BLaER1 treated with 17β-estradiol and CSF1 and Interleukin-3, amounts not matched to agents 10 nM and 100 nM (cell line): ENCODE results near the gene PLA2G2D.

Experiments used
- H3K27ac ChIP-seq, 11 experiments: shearing (Covaris generic); formaldehyde crosslinking; 2 replicates each; pipeline ENCODE4 v1.8.1; 2022
- H3K27me3 ChIP-seq, 11 experiments: shearing (Covaris generic); formaldehyde crosslinking; 2 replicates each; pipeline ENCODE4 v1.8.1; 2022
- H3K36me3 ChIP-seq, 11 experiments: shearing (Covaris generic); formaldehyde crosslinking; 2 replicates each; pipeline ENCODE4 v1.8.1; 2022
- H3K4me1 ChIP-seq, 10 experiments: shearing (Covaris generic); formaldehyde crosslinking; 2 replicates each; pipeline ENCODE4 v1.8.1; 2022
- H3K4me2 ChIP-seq, 11 experiments: shearing (Covaris generic); formaldehyde crosslinking; 2 replicates each; pipeline ENCODE4 v1.8.1; 2022
- H3K4me3 ChIP-seq, 10 experiments: shearing (Covaris generic); formaldehyde crosslinking; 2 replicates each; pipeline ENCODE4 v1.8.1; 2022
- H3K9ac ChIP-seq, 11 experiments: shearing (Covaris generic); formaldehyde crosslinking; 2 replicates each; pipeline ENCODE4 v1.8.1; 2022
- H3K9me3 ChIP-seq, 11 experiments: shearing (Covaris generic); formaldehyde crosslinking; replicated peaks in 1 of 11; 2 replicates each; pipeline ENCODE4 v1.8.1; 2022
- H4K20me1 ChIP-seq, 11 experiments: shearing (Covaris generic); formaldehyde crosslinking; 2 replicates each; pipeline ENCODE4 v1.8.1; 2022
- Cebpa-rat ChIP-seq, 11 experiments: shearing (Covaris generic); IDR thresholded peaks; 2 replicates each; pipeline ENCODE4 v1.8.1; 2022

The PLA2G2D gene

DNA sequence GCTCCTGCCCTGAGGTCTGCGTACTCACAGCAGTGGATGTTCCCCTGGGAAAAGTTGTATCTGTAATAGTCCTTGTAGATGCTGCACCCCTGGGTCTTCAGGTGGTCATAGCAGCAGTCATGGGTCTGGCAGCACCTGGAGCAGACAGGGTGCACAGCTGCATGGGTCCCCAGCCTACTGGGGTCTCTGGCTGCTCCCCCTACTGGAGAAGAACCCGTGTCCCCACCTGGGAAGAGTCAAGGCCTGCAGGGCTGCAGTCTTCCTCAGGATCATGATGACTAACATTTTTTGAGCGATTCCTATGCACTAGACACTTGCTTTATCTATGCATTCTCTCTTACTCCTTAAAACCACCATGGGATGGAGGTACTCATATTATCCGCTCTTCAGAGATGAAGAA is 3.9 kb downstream of the PLA2G2D start:
- H3K27ac ChIP-seq = no peak overlapping the region
- no peaks in the 10 kb centered on the region for H4K20me1 ChIP-seq
- TF ChIP-seq Cebpa-rat (IDR thresholded peaks at IDR 0.05) = no peak
- H3K9me3 ChIP-seq = no peaks in the 10 kb centered on the region
- no peaks in the 10 kb centered on the region for H3K36me3 ChIP-seq
- H3K4me2 ChIP-seq = no peak overlapping the region
- no peaks in the 10 kb centered on the region for H3K27me3 ChIP-seq
- H3K4me1 ChIP-seq = peaks cover 10 to 21% (median 15%) of the 10 kb centered on the region in 10 experiments
- H3K4me3 ChIP-seq = no peak overlapping the region
- no peak overlapping the region for H3K9ac ChIP-seq

DNA sequence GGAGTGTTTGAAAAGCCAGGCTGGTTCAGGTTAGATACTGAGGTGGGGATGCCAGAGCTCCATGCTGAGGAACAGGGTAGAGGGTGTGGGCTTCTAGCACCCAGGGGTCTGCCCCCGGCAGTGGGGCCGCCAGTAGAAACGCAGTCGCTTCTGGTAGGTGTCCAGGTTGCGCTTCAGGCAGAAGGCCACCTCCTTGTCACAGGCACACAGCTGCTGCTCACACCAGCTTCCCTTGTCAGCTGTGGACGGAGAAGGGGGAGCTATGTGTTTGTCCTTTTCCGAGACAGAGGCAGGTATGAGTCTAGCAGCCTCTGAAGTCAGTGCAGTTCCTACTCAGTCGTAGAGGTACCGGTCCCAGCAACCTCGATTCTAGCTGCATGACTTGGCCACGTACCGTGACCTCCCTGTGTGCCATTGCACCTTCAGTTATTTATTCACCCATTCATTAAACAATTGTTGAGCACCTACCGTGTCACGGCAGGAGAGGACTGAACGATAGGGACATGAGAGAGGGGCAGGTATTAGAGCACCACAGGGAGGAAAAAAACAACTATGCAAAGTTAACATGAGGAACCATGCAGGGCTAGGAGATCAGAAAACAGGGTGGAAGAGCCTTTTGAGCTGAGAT is 5.2 kb downstream of the PLA2G2D start:
- Histone ChIP-seq H3K4me2 (no peak overlapping the region), H4K20me1 (no peaks in the 10 kb centered on the region), H3K36me3 (no peaks in the 10 kb centered on the region), H3K27me3 (no peaks in the 10 kb centered on the region), H3K27ac (no peak overlapping the region), H3K9ac (no peak overlapping the region), H3K4me1 (peaks cover 2 to 11% (median 7%) of the 10 kb centered on the region in 10 experiments), H3K4me3 (no peak overlapping the region), H3K9me3 (no peaks in the 10 kb centered on the region)
- TF ChIP-seq Cebpa-rat (IDR thresholded peaks at IDR 0.05) = no peak

DNA sequence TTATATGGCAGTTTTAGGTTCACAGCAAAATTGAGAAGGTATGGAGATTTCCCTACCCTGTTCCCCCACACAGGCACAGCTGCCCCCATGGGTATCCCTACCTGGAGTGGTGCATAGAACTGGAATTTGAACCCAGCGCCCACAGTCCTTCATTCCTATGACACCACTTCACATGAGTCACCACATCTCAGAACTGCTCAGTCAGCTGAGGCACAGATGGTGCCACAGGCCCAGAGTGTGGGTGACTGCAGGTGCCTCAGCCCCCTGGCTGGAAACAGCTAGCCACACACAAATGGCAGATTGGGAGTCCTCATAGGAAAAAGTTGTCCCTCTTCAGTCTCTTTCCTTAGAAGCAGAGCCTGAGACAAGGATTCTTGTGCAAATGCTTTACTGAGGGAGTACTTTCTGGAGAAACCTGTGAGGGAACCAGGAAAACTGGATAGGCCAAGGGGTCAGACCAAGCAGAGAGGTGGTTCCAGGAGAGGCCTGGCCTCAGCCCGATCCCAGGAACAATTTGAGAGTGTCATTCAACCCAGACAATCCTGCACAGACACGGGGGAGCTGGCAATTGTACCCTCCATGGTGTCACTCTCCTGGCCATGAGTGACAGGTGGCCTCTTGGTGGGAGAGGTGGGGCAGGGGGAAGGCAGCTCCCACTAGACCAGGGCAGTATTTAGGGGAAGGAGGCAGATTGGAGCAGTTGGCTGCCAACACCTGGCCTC is 6.9 kb downstream of the PLA2G2D start:
- no peak overlapping the region for H3K9ac ChIP-seq
- H3K4me1 ChIP-seq = peaks cover 0 to 13% (median 4%) of the 10 kb centered on the region in 10 experiments; a peak in 3 of 20 replicates
- 0 out of 22 replicates have a peak overlapping the region, but pooled peaks of 1 of the 11 experiments have one; percentile 30 for H3K4me2 ChIP-seq
- no peak for TF ChIP-seq Cebpa-rat (IDR thresholded peaks at IDR 0.05)
- H4K20me1 ChIP-seq = no peaks in the 10 kb centered on the region
- H3K4me3 ChIP-seq = no peak overlapping the region
- H3K27me3 ChIP-seq = no peaks in the 10 kb centered on the region
- no peak overlapping the region for H3K27ac ChIP-seq
- no peaks in the 10 kb centered on the region for H3K36me3 ChIP-seq
- no peaks in the 10 kb centered on the region for H3K9me3 ChIP-seq

DNA sequence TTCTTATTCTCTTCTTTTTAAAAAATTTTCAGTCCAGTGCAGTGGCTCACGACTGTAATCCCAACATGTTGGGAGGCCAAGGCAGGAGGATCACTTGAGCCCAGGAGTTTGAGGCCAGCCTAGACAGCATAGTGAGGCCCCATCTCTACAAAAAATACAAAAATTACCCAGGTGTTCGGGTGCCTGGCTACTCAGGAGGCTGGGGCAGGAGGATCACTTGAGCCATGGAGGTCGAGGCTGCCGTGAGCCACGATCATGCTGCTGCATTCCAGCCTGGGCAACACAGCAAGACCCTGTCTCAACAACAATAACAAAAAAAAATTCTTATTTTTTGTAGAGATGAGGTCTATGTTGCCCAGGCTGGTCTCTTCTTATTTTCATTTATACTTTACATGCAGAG is 7.9 kb downstream of the PLA2G2D start:
- Histone ChIP-seq H3K4me1 (peaks cover 0 to 13% (median 4%) of the 10 kb centered on the region in 10 experiments; a peak in 3 of 20 replicates), H3K27ac (no peak overlapping the region), H3K4me3 (no peak overlapping the region), H3K27me3 (no peaks in the 10 kb centered on the region), H3K9ac (no peak overlapping the region), H3K4me2 (no peak overlapping the region), H3K36me3 (no peaks in the 10 kb centered on the region), H4K20me1 (no peaks in the 10 kb centered on the region), H3K9me3 (no peaks in the 10 kb centered on the region)
- TF ChIP-seq Cebpa-rat (IDR thresholded peaks at IDR 0.05) = no peak

DNA sequence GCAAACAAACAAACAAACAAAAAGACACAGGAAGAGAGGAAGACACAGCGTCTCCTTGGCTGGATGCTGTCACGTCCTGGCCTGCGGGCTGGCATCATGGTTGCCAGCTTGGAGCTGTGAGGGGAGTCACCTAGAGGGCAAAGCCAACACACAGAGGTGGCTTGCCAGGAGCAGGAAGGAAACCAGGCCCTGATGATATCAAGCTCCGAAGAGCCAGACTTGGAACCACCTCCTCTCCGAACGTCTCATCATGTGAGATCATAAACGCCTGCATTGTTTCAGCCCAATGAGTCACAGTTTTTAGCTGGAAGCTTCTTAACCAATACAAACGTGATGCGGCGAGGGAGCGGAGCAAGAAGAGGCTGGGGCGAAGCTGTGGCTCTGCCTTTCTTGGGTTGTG is 8.7 kb downstream of the PLA2G2D start:
- no peaks in the 10 kb centered on the region for H3K9me3 ChIP-seq
- no peak overlapping the region for H3K27ac ChIP-seq
- H3K4me1 ChIP-seq = peaks cover 0 to 13% (median 4%) of the 10 kb centered on the region in 10 experiments; a peak in 3 of 20 replicates
- H3K4me2 ChIP-seq = no peak overlapping the region
- no peak for TF ChIP-seq Cebpa-rat (IDR thresholded peaks at IDR 0.05)
- no peak overlapping the region for H3K9ac ChIP-seq
- H4K20me1 ChIP-seq = no peaks in the 10 kb centered on the region
- H3K36me3 ChIP-seq = no peaks in the 10 kb centered on the region
- no peaks in the 10 kb centered on the region for H3K27me3 ChIP-seq
- no peak overlapping the region for H3K4me3 ChIP-seq

DNA sequence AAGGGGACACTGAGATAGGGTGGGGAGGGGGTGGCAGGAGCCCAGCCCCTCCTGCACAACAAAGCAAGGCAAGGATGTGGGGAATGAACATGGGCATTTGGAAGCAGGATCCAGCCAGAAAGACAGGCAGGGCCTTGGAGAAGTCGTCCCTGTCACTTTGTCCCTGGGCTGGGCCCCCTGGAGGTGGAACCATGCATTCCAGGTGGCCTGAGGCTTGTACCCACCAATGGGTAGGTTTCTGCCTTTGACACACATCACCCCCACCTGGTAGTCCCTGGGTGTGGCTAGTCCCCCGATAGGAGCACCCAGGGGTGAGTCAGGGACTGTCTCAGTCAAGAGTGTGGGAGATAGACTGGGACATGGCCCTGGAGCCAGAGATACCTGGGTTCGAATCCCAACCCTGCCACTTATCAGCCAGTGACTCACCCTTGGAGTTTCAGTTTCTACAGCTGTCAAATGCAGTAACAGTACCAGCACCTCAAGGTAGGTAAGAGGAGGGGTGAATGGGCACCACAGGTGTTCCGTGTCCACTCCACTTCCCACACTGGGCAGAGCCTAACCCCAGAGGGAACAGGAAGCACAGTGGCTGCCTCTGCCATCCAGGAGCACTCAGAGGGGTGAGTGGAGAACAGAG is 10.0 kb downstream of the PLA2G2D start:
- Histone ChIP-seq H3K4me3 (no peak overlapping the region), H3K27me3 (no peaks in the 10 kb centered on the region), H3K9ac (no peak overlapping the region), H4K20me1 (no peaks in the 10 kb centered on the region), H3K9me3 (no peaks in the 10 kb centered on the region), H3K36me3 (no peaks in the 10 kb centered on the region), H3K4me1 (peaks cover 0 to 13% (median 4%) of the 10 kb centered on the region in 10 experiments; a peak in 3 of 20 replicates), H3K27ac (no peak overlapping the region), H3K4me2 (peak overlapping the region in 2 of 11 experiments; percentile 1 to 12; a peak in 2 of 22 replicates)
- TF ChIP-seq Cebpa-rat (IDR thresholded peaks at IDR 0.05) = no peak

DNA sequence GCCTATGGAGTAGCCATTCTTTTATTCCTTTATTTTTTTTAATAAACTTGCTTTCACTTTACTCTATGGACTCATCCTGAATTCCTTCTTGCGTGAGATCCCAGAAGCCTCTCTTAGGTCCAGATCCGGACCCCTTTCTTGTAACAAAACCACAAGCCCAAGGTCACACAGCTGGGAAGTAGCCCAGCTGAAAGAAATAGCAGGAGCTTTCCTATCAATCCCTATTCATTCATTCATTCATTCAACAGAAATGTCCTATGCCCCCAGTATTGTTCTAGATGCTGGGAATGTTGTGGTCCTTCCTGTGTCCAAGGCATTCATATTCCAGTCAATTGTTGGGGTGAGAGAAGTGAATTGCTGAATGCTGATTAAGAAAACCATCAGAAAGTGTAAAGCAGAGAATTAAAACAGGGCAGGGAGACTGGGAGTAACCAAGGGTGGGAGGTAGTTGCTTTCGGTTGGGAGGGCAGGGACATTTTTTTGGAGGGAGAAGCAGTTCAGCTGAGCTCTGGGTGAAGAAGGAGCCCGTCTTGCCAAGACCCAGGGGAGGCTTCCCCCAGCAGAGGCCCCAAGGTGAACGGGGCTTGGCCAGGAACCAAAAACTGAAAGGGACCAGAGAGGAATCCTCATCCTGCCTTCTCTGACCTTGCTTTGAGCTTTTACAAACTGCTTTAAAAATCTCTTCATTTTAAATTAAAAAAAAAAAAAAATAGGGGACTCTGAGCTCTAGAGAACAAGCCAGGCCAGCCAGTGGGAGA is 10.8 kb downstream of the PLA2G2D start:
- no peaks in the 10 kb centered on the region for H4K20me1 ChIP-seq
- peaks cover 0 to 13% (median 5%) of the 10 kb centered on the region in 10 experiments; a peak in 9 of 20 replicates for H3K4me1 ChIP-seq
- TF ChIP-seq Cebpa-rat (IDR thresholded peaks at IDR 0.05) = no peak
- no peaks in the 10 kb centered on the region for H3K27me3 ChIP-seq
- no peaks in the 10 kb centered on the region for H3K9me3 ChIP-seq
- no peak overlapping the region for H3K4me3 ChIP-seq
- no peaks in the 10 kb centered on the region for H3K36me3 ChIP-seq
- H3K9ac ChIP-seq = no peak overlapping the region
- no peak overlapping the region for H3K27ac ChIP-seq
- H3K4me2 ChIP-seq = peak overlapping the region in 1 of 11 experiments; percentile 12; a peak in 1 of 22 replicates

DNA sequence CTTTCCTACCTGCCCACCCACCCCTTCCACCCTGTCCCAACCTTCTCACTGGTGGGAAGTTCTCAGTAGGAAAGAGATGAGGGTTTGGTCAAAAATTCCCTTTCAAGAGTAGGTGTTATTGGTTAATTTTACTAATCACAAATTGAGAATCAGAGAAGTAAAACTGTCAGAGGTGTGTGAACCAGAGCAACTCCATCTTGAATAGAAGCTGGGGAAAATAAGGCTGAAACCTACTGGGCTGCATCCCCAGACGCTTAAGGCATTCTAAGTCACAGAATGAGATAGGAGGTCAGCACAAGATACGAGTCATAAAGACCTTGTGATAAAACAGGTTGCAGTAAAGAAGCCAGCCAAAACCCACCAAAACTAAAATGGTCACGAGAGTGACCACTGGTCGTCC is 11.5 kb downstream of the PLA2G2D start:
- no peaks in the 10 kb centered on the region for H4K20me1 ChIP-seq
- H3K27ac ChIP-seq = no peak overlapping the region
- no peaks in the 10 kb centered on the region for H3K36me3 ChIP-seq
- no peak overlapping the region for H3K4me2 ChIP-seq
- no peaks in the 10 kb centered on the region for H3K9me3 ChIP-seq
- peaks cover 0 to 20% (median 11%) of the 10 kb centered on the region in 10 experiments; a peak in 11 of 20 replicates for H3K4me1 ChIP-seq
- H3K27me3 ChIP-seq = no peaks in the 10 kb centered on the region
- no peak overlapping the region for H3K9ac ChIP-seq
- no peak for TF ChIP-seq Cebpa-rat (IDR thresholded peaks at IDR 0.05)
- no peak overlapping the region for H3K4me3 ChIP-seq

DNA sequence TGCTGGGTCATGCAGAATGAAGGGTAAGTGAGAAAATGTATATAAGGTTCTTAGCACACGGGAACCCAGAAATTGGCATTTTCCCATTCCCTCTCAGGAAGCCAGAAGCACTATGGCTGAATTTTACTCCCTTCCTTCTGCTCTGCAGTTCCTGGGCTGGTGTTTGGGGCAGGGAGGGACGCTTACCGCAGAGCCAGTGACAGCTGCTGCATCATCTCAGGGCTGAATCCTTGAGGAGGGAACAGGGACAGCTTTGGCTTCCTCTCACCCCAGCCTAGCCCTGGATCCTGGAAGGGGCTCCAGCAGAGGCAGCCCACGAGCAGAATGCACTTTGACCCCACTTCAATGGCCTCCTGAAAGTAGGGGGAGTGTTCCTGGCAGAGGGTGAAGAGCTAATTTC is 12.0 kb downstream of the PLA2G2D start:
- TF ChIP-seq Cebpa-rat (IDR thresholded peaks at IDR 0.05) = no peak
- H3K9me3 ChIP-seq = no peaks in the 10 kb centered on the region
- H4K20me1 ChIP-seq = no peaks in the 10 kb centered on the region
- H3K27ac ChIP-seq = no peak overlapping the region
- H3K27me3 ChIP-seq = no peaks in the 10 kb centered on the region
- no peak overlapping the region for H3K9ac ChIP-seq
- peaks cover under 1 to 23% (median 13%) of the 10 kb centered on the region in 10 experiments; a peak in 12 of 20 replicates for H3K4me1 ChIP-seq
- H3K36me3 ChIP-seq = no peaks in the 10 kb centered on the region
- H3K4me2 ChIP-seq = no peak overlapping the region
- no peak overlapping the region for H3K4me3 ChIP-seq
